ENCODE measurements around the gene VWA8. TPM values are rescaled to one million over a fixed set of nuclear protein-coding genes. Genes with fewer than 3 reads are reported as not detected.

The VWA8 gene
- total and polyA plus RNA-seq, 4 donors = 7.1 to 50.3 (median 12.4) TPM

- Histone ChIP-seq H3K4me3 (ENCODE audit: low read depth in 1 of 3, low read length in 3 of 3) (no peak overlapping the region), H3K27me3 (ENCODE audit: control insufficient read depth in 4 of 4, insufficient read depth in 4 of 4, low read length in 3 of 4) (no peaks in the 10 kb centered on the region), H3K4me1 (ENCODE audit: control insufficient read depth in 4 of 4, insufficient read depth in 4 of 4, low read length in 3 of 4) (peaks cover 0 to 10% (median 2%) of the 10 kb centered on the region in 4 donors), H3K9ac (ENCODE audit: low read depth in 1 of 2, low read length in 2 of 2) (no peak overlapping the region), H3K36me3 (ENCODE audit: control insufficient read depth in 4 of 4, insufficient read depth in 3 of 4, low read depth in 1 of 4, low read length in 3 of 4) (peaks cover 0 to 12% (median 0%) of the 10 kb centered on the region in 4 donors), H3K9me3 (ENCODE audit: control insufficient read depth in 4 of 4, low read length in 3 of 4) (no peaks in the 10 kb centered on the region), H3K27ac (ENCODE audit: low read depth in 1 of 2, low read length in 2 of 2) (no peak overlapping the region)
- TF ChIP-seq FOXA1 (IDR thresholded peaks at IDR 0.05) = no peak
- no peak for TF ChIP-seq SP1 (IDR thresholded peaks at IDR 0.05)
- TF ChIP-seq JUND (IDR thresholded peaks at IDR 0.05) = no peak
- TF ChIP-seq ATF3 (IDR thresholded peaks at IDR 0.05) = no peak
- TF ChIP-seq HNF4A (conservative IDR thresholded peaks at IDR 0.05) = no peak
- TF ChIP-seq TAF1 (conservative IDR thresholded peaks at IDR 0.05) = no peak
- TF ChIP-seq HNF4G (IDR thresholded peaks at IDR 0.05) = no peak
- TF ChIP-seq ZBTB33 (IDR thresholded peaks at IDR 0.05) = no peak
- TF ChIP-seq FOXA2 (IDR thresholded peaks at IDR 0.05) = no peak
- TF ChIP-seq YY1 (IDR thresholded peaks at IDR 0.05) = no peak
- no peak for TF ChIP-seq EGR1 (IDR thresholded peaks at IDR 0.05; ENCODE audit: low read depth in 2 of 2)
- TF ChIP-seq MAX (IDR thresholded peaks at IDR 0.05) = no peak
- no peak for TF ChIP-seq NR2F2 (IDR thresholded peaks at IDR 0.05)
- no peak for TF ChIP-seq RXRA (IDR thresholded peaks at IDR 0.05)
- no peak for TF ChIP-seq RAD21 (IDR thresholded peaks at IDR 0.05)
- TF ChIP-seq CTCF (IDR thresholded peaks at IDR 0.05; ENCODE audit: low read depth, low read length, missing input control) = no peak
- 98% methylated on average over 1 of the region's 1 CpG for WGBS
- no peak for DNase-seq (ENCODE audit: low spot score)
Observed at GRCh38 chr13:41699759-41700158, 261.1 kb downstream of the VWA8 start.

- 99% methylated on average over 6 of the region's 6 CpGs for WGBS
- H3K27ac ChIP-seq (ENCODE audit: low read depth in 1 of 2, low read length in 2 of 2) = no peak overlapping the region
Observed at GRCh38 chr13:41697578-41697977, 263.3 kb downstream of the VWA8 start.

More at GRCh38 chr13:41697578-41697977, 263.3 kb downstream of the VWA8 start:
- Histone ChIP-seq H3K9ac (ENCODE audit: low read depth in 1 of 2, low read length in 2 of 2) (no peak overlapping the region), H3K4me1 (ENCODE audit: control insufficient read depth in 4 of 4, insufficient read depth in 4 of 4, low read length in 3 of 4) (peaks cover 0 to 10% (median 2%) of the 10 kb centered on the region in 4 donors), H3K4me3 (ENCODE audit: low read depth in 1 of 3, low read length in 3 of 3) (no peak overlapping the region), H3K9me3 (ENCODE audit: control insufficient read depth in 4 of 4, low read length in 3 of 4) (no peaks in the 10 kb centered on the region), H3K36me3 (ENCODE audit: control insufficient read depth in 4 of 4, insufficient read depth in 3 of 4, low read depth in 1 of 4, low read length in 3 of 4) (peaks cover 0 to 14% (median under 1%) of the 10 kb centered on the region in 4 donors), H3K27me3 (ENCODE audit: control insufficient read depth in 4 of 4, insufficient read depth in 4 of 4, low read length in 3 of 4) (no peaks in the 10 kb centered on the region)
- TF ChIP-seq FOXA1 (IDR thresholded peaks at IDR 0.05) = no peak
- no peak for TF ChIP-seq YY1 (IDR thresholded peaks at IDR 0.05)
- no peak for TF ChIP-seq HNF4A (conservative IDR thresholded peaks at IDR 0.05)
- no peak for DNase-seq (ENCODE audit: low spot score)
